ENCODE data around the gene CREB5.
"Not testable (repeated sequence)": the region's sequence is repeated elsewhere in the genome, so short reads cannot be mapped to it uniquely, and the experiment has no call there.

CREB5 gene

GRCh38 chr7:28517606-28518005 is 105.3 kb downstream of the CREB5 start:
- DNase-seq = no peak

- no peak for DNase-seq
These were observed 108.0 kb downstream of the CREB5 start for GRCh38 chr7:28520074-28521015.

GRCh38 chr7:28524978-28525377 is 112.7 kb downstream of the CREB5 start:
- no peak for DNase-seq

- peak; percentile 16 for DNase-seq
These were observed 116.6 kb downstream of the CREB5 start for GRCh38 chr7:28528899-28529298.

GRCh38 chr7:28529755-28530154 is 117.4 kb downstream of the CREB5 start:
- DNase-seq = no peak

- DNase-seq = peak; percentile 54
These were observed 118.0 kb downstream of the CREB5 start for GRCh38 chr7:28530175-28530802.

- no peak for DNase-seq
These were observed 118.5 kb downstream of the CREB5 start for GRCh38 chr7:28530803-28531175.

GRCh38 chr7:28531291-28531690 is 119.0 kb downstream of the CREB5 start:
- DNase-seq = no peak

GRCh38 chr7:28532181-28532580 is 119.9 kb downstream of the CREB5 start:
- DNase-seq = no peak

GRCh38 chr7:28533267-28533666 is 120.9 kb downstream of the CREB5 start:
- DNase-seq = no peak

GRCh38 chr7:28533731-28534531 is 121.6 kb downstream of the CREB5 start:
- peak; percentile 18 for DNase-seq

GRCh38 chr7:28536259-28536658 is 123.9 kb downstream of the CREB5 start:
- peak; percentile 44 for DNase-seq

- DNase-seq = no peak
These were observed 127.1 kb downstream of the CREB5 start for GRCh38 chr7:28539289-28539981.

GRCh38 chr7:28542410-28542809 is 130.1 kb downstream of the CREB5 start:
- DNase-seq = no peak

- no peak for DNase-seq
These were observed 132.3 kb downstream of the CREB5 start for GRCh38 chr7:28544453-28545117.

GRCh38 chr7:28546067-28546466 is 133.7 kb downstream of the CREB5 start:
- DNase-seq = no peak

- DNase-seq = no peak
These were observed 134.8 kb downstream of the CREB5 start for GRCh38 chr7:28547115-28547514.

GRCh38 chr7:28548416-28548815 is 136.1 kb downstream of the CREB5 start:
- DNase-seq = no peak

- DNase-seq = no peak
These were observed 137.7 kb downstream of the CREB5 start for GRCh38 chr7:28549998-28550397.

- DNase-seq = no peak
These were observed 138.4 kb downstream of the CREB5 start for GRCh38 chr7:28550580-28551186.

GRCh38 chr7:28551331-28551730 is 139.0 kb downstream of the CREB5 start:
- no peak for DNase-seq

- not testable (repeated sequence) for DNase-seq
These were observed 139.4 kb downstream of the CREB5 start for GRCh38 chr7:28551766-28552165.

Measured in EL (cell line).